ENCODE data around the gene OTUD3.
"Not testable (repeated sequence)": the region's sequence is repeated elsewhere in the genome, so short reads cannot be mapped to it uniquely, and the experiment has no call there.

DNA sequence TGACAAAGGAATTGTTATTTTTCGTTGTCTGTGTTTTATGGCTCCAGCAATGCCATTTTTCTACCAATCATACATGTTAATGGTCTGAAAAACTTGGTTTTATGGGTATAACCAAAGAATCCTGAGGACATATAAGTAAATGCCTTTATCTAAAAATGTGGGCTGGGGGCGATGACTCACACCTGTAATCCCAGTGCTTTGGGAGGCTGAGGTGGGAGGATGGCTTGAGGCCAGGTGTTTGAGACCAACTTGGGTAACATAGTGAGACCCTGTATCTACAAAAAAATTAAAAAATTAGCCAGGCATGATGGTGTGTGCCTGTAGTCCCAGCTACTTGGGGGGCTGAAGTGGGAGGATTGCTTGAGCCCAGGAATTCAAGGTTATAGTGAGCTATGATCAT is 12.7 kb upstream of the OTUD3 start:
- not testable (repeated sequence) for TF ChIP-seq RCOR1 (IDR thresholded peaks at IDR 0.05; ENCODE audit: insufficient replicate concordance, low read length); NFE2L2 (IDR thresholded peaks at IDR 0.05; ENCODE audit: low read depth, low read length); MAFK (IDR thresholded peaks at IDR 0.05; ENCODE audit: low read depth, low read length); CTCF (conservative IDR thresholded peaks at IDR 0.05; ENCODE audit: low read depth, low read length); FOS (IDR thresholded peaks at IDR 0.05; ENCODE audit: low read depth, low read length); POLR2A (IDR thresholded peaks at IDR 0.05; ENCODE audit: low read depth, low read length); BHLHE40 (IDR thresholded peaks at IDR 0.05; ENCODE audit: low read depth, low read length); CEBPB (IDR thresholded peaks at IDR 0.05; ENCODE audit: low read depth, low read length); CHD1 (IDR thresholded peaks at IDR 0.05; ENCODE audit: low read depth, low read length)
- TF ChIP-seq, protein P1, sequence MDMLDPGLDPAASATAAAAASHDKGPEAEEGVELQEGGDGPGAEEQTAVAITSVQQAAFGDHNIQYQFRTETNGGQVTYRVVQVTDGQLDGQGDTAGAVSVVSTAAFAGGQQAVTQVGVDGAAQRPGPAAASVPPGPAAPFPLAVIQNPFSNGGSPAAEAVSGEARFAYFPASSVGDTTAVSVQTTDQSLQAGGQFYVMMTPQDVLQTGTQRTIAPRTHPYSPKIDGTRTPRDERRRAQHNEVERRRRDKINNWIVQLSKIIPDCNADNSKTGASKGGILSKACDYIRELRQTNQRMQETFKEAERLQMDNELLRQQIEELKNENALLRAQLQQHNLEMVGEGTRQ (IDR thresholded peaks at IDR 0.05; ENCODE audit: low read depth, low read length) = not testable (repeated sequence)

All from IMR-90 (cell line).